Measurements from ENCODE around the gene PTX4. TPM values are rescaled to one million over a fixed set of nuclear protein-coding genes. Genes with fewer than 3 reads are reported as not detected.

Gene PTX4
- total and polyA plus RNA-seq, 2 experiments from 2014 or later: 0.30 TPM; not detected in 1

GRCh38 chr16:1493746-1494094, 5.0 kb upstream of the PTX4 start:
- Histone ChIP-seq H3K27me3 (no peaks in the 10 kb centered on the region), H3K9me3 (ENCODE audit: low read depth) (no peaks in the 10 kb centered on the region), H3K27ac (peak overlapping the region; percentile 97), H3K4me3 (peak overlapping the region; percentile 76), H3K4me1 (ENCODE audit: low read depth) (peaks cover 8% of the 10 kb centered on the region), H3K36me3 (peaks cover 3% of the 10 kb centered on the region)
- DNase-seq (ENCODE audit: low read depth in 1 of 2, low spot score in 1 of 2): peak in 1 of 2 donors; percentile 31
- no peak for TF ChIP-seq CTCF (IDR thresholded peaks at IDR 0.05; ENCODE audit: low read depth, low read length)

- Histone ChIP-seq H3K4me3 (peak within 1 kb of the TSS; percentile 76), H3K27ac (peak within 1 kb of the TSS; percentile 97), H3K9me3 (ENCODE audit: low read depth) (no peaks in the 10 kb centered on the region), H3K36me3 (peaks cover 3% of the 10 kb centered on the region), H3K4me1 (ENCODE audit: low read depth) (peaks cover 8% of the 10 kb centered on the region), H3K27me3 (no peaks in the 10 kb centered on the region)
- no peak for TF ChIP-seq CTCF (IDR thresholded peaks at IDR 0.05; ENCODE audit: low read depth, low read length)
- peak; percentile 86 to 87 for DNase-seq (ENCODE audit: low read depth in 1 of 2, low spot score in 1 of 2)
Measured at GRCh38 chr16:1492923-1493745, 4.4 kb upstream of the PTX4 start, which contains the start of gene TELO2. Gene TELO2 (plus strand): TSS chr16:1493360. CDS start chr16:1494282, 922 bp downstream.

GRCh38 chr16:1492082-1492922, 3.6 kb upstream of the PTX4 start:
- peak overlapping the region; percentile 97 for H3K27ac ChIP-seq
- peaks cover 3% of the 10 kb centered on the region for H3K36me3 ChIP-seq
- H3K9me3 ChIP-seq (ENCODE audit: low read depth): no peaks in the 10 kb centered on the region
- H3K4me3 ChIP-seq: peak overlapping the region; percentile 76
- peaks cover 8% of the 10 kb centered on the region for H3K4me1 ChIP-seq (ENCODE audit: low read depth)
- no peak for DNase-seq (ENCODE audit: low read depth in 1 of 2, low spot score in 1 of 2)
- TF ChIP-seq CTCF (IDR thresholded peaks at IDR 0.05; ENCODE audit: low read depth, low read length): no peak
- H3K27me3 ChIP-seq: no peaks in the 10 kb centered on the region

GRCh38 chr16:1491327-1491726, 2.6 kb upstream of the PTX4 start:
- H3K36me3 ChIP-seq: peaks cover 3% of the 10 kb centered on the region
- TF ChIP-seq CTCF (IDR thresholded peaks at IDR 0.05; ENCODE audit: low read depth, low read length): no peak
- peaks cover 8% of the 10 kb centered on the region for H3K4me1 ChIP-seq (ENCODE audit: low read depth)
- H3K4me3 ChIP-seq: no peak overlapping the region
- H3K27ac ChIP-seq: no peak overlapping the region
- no peaks in the 10 kb centered on the region for H3K9me3 ChIP-seq (ENCODE audit: low read depth)
- no peaks in the 10 kb centered on the region for H3K27me3 ChIP-seq
- DNase-seq (ENCODE audit: low read depth in 1 of 2, low spot score in 1 of 2): no peak

GRCh38 chr16:1489077-1489476, 333 bp upstream of the PTX4 start:
- DNase-seq (ENCODE audit: low read depth in 1 of 2, low spot score in 1 of 2): no peak
- Histone ChIP-seq H3K27me3 (peaks cover 6% of the 10 kb centered on the region), H3K9me3 (ENCODE audit: low read depth) (no peaks in the 10 kb centered on the region), H3K4me3 (no peak overlapping the region), H3K4me1 (ENCODE audit: low read depth) (peaks cover 6% of the 10 kb centered on the region), H3K27ac (no peak overlapping the region), H3K36me3 (no peaks in the 10 kb centered on the region)
- no peak for TF ChIP-seq CTCF (IDR thresholded peaks at IDR 0.05; ENCODE audit: low read depth, low read length)
